Transverse colon (tissue), 4 donors: Measurements from ENCODE around the gene KCNN3. TPM values are rescaled to one million over a fixed set of nuclear protein-coding genes. Genes with fewer than 3 reads are reported as not detected.

Experiments used
- DNase-seq: peaks from one replicate; pipeline ENCODE4 v3.0.0-alpha.2; 2019
- H3K27ac ChIP-seq, 4 donors: fragments of 200-600 bp; sonication (generic); 2 replicates each; pipeline ENCODE4 v1.5.1; 2016 to 2018; ENCODE audit warnings: inconsistent platforms in 4 of 4
- H3K27me3 ChIP-seq: fragments of 200-600 bp; sonication (generic); 2 replicates; pipeline ENCODE4 v1.5.1; 2017; ENCODE audit warnings: inconsistent platforms
- H3K36me3 ChIP-seq, 4 donors: fragments of 200-600 bp; sonication (generic); 2 replicates each; pipeline ENCODE4 v1.5.1; 2017 to 2019; ENCODE audit warnings: inconsistent platforms in 4 of 4
- H3K4me1 ChIP-seq, 4 donors: fragments of 200-600 bp; sonication (generic); 2 replicates each; pipeline ENCODE4 v1.5.1; 2017 to 2020; ENCODE audit warnings: inconsistent platforms in 4 of 4
- H3K4me3 ChIP-seq, 4 donors: fragments of 200-600 bp; sonication (generic); 1 replicate in 1 of 4; 2 replicates in 3 of 4; pipeline versions ENCODE4 v1.5.1 to v1.6.1; 2017 to 2019; ENCODE audit warnings: inconsistent platforms in 4 of 4
- H3K9me3 ChIP-seq, 2 donors: fragments of 200-600 bp; sonication (generic); 2 replicates each; pipeline ENCODE4 v1.5.1; 2017 to 2019; ENCODE audit warnings: inconsistent platforms in 2 of 2
- CTCF ChIP-seq, 5 experiments: fragments of 200-600 bp in 3 of 5; fragments of 450-650 bp in 2 of 5; sonication (generic) in 3 of 5; IDR thresholded peaks; 1 replicate in 2 of 5; 2 replicates in 3 of 5; pipeline ENCODE4 v1.5.1; 2016 to 2017; ENCODE audit warnings: antibody characterized with exemption in 5 of 5, inconsistent platforms in 3 of 5, mild to moderate bottlenecking in 2 of 5, moderate library complexity in 1 of 5
- EP300 ChIP-seq: sonication (generic); formaldehyde crosslinking; IDR thresholded peaks from one replicate; pipeline ENCODE4 v1.6.1; 2017; ENCODE audit warnings: antibody characterized with exemption, low read depth
- POLR2A ChIP-seq: fragments of 450-650 bp; IDR thresholded peaks from one replicate; pipeline ENCODE4 v1.6.1; 2016; ENCODE audit warnings: antibody characterized with exemption, mild to moderate bottlenecking, moderate library complexity
- POLR2AphosphoS5 ChIP-seq, 3 donors: sonication (generic); formaldehyde crosslinking; IDR thresholded peaks; one replicate each; pipeline ENCODE4 v1.6.1; 2016; ENCODE audit warnings: antibody characterized with exemption in 3 of 3
- WGBS, 2 donors: methylation state at CpG; one replicate each; pipeline ENCODE4 v1.1.5; 2018; ENCODE audit warnings: low coverage in 1 of 2; 5-methylcytosine and 5-hydroxymethylcytosine counted together
- in situ Hi-C, 4 donors: fragments of 200-750 bp; cut with MboI; loops; one replicate each; pipeline versions ENCODE4 v1.15.0 to v1.15.1; 2017; ENCODE audit warnings: low sequenced_read_pairs in 3 of 4, low pct_ligation_motif_present in 1 of 4, low pct_unique_long_range_greater_than_20kb in 1 of 4
- intact Hi-C: fragments of 100-400 bp; cut with DNase I; formaldehyde crosslinking; loops from one replicate; pipeline ENCODE4 v1.15.1; 2023; ENCODE audit warnings: low total_unique reads
- total RNA-seq, 4 donors: library from RNA; depleted of rRNA; stranded (reverse); fragments of >200 nt; gene quantifications; one replicate each; pipeline ENCODE4 v1.1.0, GENCODE V29; 2016

The KCNN3 gene
- total RNA-seq, 4 donors from 2014 or later: 2.3 to 5.0 (median 3.5) TPM

GRCh38 chr1:154657556-154657955, 212.5 kb downstream of the KCNN3 start:
- intact Hi-C loops: no loop called here
- 32 to 39% methylated on average over 2 of the region's 2 CpGs for WGBS, 2 donors
- Histone ChIP-seq H3K9me3 (no peaks in the 10 kb centered on the region), H3K4me1 (no peaks in the 10 kb centered on the region), H3K36me3 (no peaks in the 10 kb centered on the region), H3K27me3 (peaks cover 53% of the 10 kb centered on the region), H3K4me3 (no peak overlapping the region), H3K27ac (no peak overlapping the region)
- TF ChIP-seq POLR2A (no peak), POLR2AphosphoS5 (IDR thresholded peaks at IDR 0.05) (no peak), CTCF (IDR thresholded peaks at IDR 0.05) (no peak), EP300 (no peak)
- in situ Hi-C loops: loop anchor here in 1 of 4 donors (25.0 kb wide), 1 partner anchor 230 kb away; no protein-coding TSS in a partner anchor
- no peak for DNase-seq

GRCh38 chr1:154652893-154653292, 217.2 kb downstream of the KCNN3 start:
- intact Hi-C loops: no loop called here
- in situ Hi-C loops: loop anchor here in 1 of 4 donors (25.0 kb wide), 1 partner anchor 234 kb away; no protein-coding TSS in a partner anchor
- Histone ChIP-seq H3K4me3 (no peak overlapping the region), H3K9me3 (no peaks in the 10 kb centered on the region), H3K4me1 (no peaks in the 10 kb centered on the region), H3K36me3 (no peaks in the 10 kb centered on the region), H3K27me3 (peaks cover 26% of the 10 kb centered on the region), H3K27ac (no peak overlapping the region)
- TF ChIP-seq EP300: no peak
- no peak for TF ChIP-seq CTCF (IDR thresholded peaks at IDR 0.05)
- no peak for DNase-seq

Other genes with a start within 250 kb of the KCNN3 start
- gene PMVK, start 66.4 kb upstream of the KCNN3 start, total RNA-seq: 10 to 100 TPM in 3 of 4 donors, 1 to 10 TPM in 1; 6.0 to 19.9 (median 13.1) TPM
- 10 to 100 TPM; 54.1 to 94.1 (median 83.6) TPM for gene PBXIP1, start 85.8 kb upstream of the KCNN3 start, total RNA-seq
- 10 to 100 TPM; 23.3 to 63.7 (median 29.0) TPM for gene PYGO2, start 91.5 kb upstream of the KCNN3 start, total RNA-seq
- gene SHC1, start 100.5 kb upstream of the KCNN3 start, total RNA-seq: 100 to 1,000 TPM in 2 of 4 donors, 10 to 100 TPM in 2; 71.1 to 149 (median 92.0) TPM
- gene CKS1B, start 104.4 kb upstream of the KCNN3 start, total RNA-seq: 10 to 100 TPM in 3 of 4 donors, not detected in 1; 28.9 to 41.4 (median 35.2) TPM
- gene FLAD1, start 113.1 kb upstream of the KCNN3 start, total RNA-seq: 10 to 100 TPM; 32.7 to 42.4 (median 36.0) TPM
- gene LENEP, start 123.3 kb upstream of the KCNN3 start, total RNA-seq: not detected
- gene ZBTB7B, start 132.5 kb upstream of the KCNN3 start, total RNA-seq: 100 to 1,000 TPM in 3 of 4 donors, 10 to 100 TPM in 1; 85.2 to 513 (median 272) TPM
- gene DCST2, start 163.5 kb upstream of the KCNN3 start, total RNA-seq: 1 to 10 TPM in 3 of 4 donors, not detected in 1; 1.9 to 4.6 (median 4.5) TPM
- under 1 TPM in 2 of 4 donors, not detected in 2; 0.32 to 0.41 TPM for gene DCST1, start 163.5 kb upstream of the KCNN3 start, total RNA-seq
- 100 to 1,000 TPM in 3 of 4 donors, 10 to 100 TPM in 1; 90.6 to 196 (median 115) TPM for gene ADAM15, start 181.0 kb upstream of the KCNN3 start, total RNA-seq
- gene EFNA4, start 193.5 kb upstream of the KCNN3 start, total RNA-seq: 10 to 100 TPM; 18.3 to 57.2 (median 37.2) TPM
- 1 to 10 TPM; 3.4 to 7.9 (median 7.2) TPM for gene EFNA3, start 208.6 kb upstream of the KCNN3 start, total RNA-seq